A172 (cell line): Measurements from ENCODE around the gene ID2. TPM values are rescaled to one million over a fixed set of nuclear protein-coding genes. Genes with fewer than 3 reads are reported as not detected.
A peak's percentile ranks its signal among the peaks of the same experiment; 100 is the strongest.

ENCODE experiments used
- DNase-seq: peaks from one replicate; pipeline ENCODE4 v3.0.0-alpha.2; 2015; ENCODE audit warnings: low spot score
- total RNA-seq: library from RNA; depleted of rRNA; stranded (reverse); fragments of >200 nt; shearing (Covaris generic); gene quantifications from 2 replicates; pipeline ENCODE4 v1.2.3, GENCODE V29; 2014; rRNA removed

The ID2 gene
- total RNA-seq: 63.8 and 98.8 TPM in 2 replicates

DNA sequence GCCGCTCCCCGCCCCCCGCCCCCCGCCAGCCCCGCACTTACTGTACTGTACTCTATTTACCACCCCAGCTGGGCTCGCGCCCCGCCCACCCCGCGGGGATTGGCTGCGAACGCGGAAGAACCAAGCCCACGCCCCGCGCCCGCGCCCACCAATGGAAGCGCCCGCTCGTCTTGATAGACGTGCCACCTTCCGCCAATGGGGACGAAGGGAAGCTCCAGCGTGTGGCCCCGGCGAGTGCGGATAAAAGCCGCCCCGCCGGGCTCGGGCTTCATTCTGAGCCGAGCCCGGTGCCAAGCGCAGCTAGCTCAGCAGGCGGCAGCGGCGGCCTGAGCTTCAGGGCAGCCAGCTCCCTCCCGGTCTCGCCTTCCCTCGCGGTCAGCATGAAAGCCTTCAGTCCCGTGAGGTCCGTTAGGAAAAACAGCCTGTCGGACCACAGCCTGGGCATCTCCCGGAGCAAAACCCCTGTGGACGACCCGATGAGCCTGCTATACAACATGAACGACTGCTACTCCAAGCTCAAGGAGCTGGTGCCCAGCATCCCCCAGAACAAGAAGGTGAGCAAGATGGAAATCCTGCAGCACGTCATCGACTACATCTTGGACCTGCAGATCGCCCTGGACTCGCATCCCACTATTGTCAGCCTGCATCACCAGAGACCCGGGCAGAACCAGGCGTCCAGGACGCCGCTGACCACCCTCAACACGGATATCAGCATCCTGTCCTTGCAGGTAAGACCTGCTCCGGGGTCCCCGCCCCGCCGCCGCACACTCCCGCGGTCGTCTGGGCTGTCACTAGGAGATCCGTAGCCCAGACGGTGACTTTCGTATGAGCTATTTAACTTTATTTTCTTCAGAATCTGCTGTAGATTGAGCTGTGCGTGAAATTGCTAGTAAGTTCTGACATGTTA is at the start of gene ID2:
Gene ID2 (plus strand): TSS at position 271 of the 907 bp plus-strand sequence. CDS start 110 bp downstream, at position 381.
- peak; percentile 96 for DNase-seq

DNA sequence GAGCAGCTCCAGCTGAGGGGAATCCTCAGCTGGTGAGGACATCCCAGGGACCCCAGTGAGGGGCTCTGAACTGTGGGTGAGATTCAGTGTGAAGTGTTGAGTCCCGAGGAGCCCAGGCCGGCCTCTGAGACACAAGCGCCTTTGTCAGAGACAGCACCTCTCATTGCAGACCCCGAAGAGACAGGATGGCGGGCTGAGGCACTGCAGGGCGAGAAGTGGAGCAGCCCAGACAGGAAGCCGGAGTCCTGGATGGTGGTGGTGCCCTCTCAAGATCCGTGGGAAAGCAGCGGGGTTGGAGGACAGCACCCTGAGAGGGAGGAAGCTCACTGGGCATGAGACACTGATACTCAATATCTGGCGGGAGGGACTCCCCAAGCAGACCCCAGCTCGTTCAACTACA is 49.1 kb upstream of the ID2 start:
- no peak for DNase-seq

- no peak for DNase-seq
Measured at GRCh38 chr2:8633186-8633734, 48.6 kb upstream of the ID2 start.

DNA sequence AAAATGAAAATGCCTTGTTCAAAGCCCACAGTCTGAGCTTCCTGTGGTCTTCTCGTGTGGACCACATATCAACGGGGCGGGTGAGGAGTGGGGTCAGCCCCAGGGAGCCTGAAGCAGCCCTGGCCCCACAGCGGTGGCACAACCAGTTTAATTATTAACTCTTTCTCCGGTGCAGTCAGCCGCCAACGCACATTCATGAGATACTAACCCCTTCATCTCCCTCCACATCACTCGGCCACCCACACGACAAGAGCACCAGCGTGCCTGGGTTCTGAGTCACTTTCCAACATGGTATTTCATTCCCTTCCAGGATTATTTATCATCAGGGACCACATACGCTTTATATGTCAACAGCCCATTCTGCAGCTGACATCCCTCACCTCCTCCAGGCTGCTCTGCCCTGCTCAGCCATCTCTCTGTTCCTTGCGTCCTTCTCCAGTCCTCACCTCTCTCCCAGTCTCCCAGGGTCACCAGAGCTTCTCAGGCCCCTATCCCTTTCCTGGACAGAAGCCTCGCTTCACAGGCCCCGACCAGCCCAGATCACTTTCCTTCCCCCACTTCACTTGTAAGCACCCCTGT is 48.0 kb upstream of the ID2 start:
- DNase-seq: peak; percentile 90

DNA sequence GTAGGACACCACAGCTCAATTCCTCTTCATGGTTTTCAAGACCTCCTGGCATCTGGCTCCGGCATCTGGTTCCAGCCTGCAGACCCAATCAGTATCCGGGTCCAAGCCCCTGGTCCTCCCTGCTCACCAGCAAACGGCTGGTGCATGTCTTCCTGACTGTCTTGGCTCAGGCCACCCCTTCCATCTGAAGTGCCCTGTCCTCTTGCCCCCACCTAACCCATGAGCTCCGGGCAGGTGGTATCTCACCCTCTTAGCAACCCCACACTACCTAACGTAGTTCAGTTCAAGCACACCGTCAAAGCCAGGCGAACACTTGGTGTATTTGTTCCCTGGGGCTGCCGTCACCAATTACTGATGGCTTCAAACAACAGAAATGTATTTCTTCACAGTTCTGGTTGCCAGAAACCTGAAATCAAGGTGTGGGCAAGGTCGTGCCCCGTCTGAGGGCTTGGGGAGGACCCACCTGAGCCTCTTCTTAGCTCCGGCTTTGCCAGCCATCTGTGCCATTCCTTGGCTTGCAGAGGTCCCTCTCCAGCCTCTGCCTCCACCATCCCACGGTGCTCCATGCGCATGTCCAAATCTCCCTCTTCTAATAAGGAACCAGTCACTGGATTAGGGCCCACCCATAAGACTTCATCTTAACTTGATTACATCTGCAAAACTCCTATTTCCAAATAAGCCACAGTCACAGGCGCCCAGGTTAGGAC is 47.2 kb upstream of the ID2 start:
- no peak for DNase-seq

GRCh38 chr2:8636041-8636491 is 45.8 kb upstream of the ID2 start:
- no peak for DNase-seq

DNA sequence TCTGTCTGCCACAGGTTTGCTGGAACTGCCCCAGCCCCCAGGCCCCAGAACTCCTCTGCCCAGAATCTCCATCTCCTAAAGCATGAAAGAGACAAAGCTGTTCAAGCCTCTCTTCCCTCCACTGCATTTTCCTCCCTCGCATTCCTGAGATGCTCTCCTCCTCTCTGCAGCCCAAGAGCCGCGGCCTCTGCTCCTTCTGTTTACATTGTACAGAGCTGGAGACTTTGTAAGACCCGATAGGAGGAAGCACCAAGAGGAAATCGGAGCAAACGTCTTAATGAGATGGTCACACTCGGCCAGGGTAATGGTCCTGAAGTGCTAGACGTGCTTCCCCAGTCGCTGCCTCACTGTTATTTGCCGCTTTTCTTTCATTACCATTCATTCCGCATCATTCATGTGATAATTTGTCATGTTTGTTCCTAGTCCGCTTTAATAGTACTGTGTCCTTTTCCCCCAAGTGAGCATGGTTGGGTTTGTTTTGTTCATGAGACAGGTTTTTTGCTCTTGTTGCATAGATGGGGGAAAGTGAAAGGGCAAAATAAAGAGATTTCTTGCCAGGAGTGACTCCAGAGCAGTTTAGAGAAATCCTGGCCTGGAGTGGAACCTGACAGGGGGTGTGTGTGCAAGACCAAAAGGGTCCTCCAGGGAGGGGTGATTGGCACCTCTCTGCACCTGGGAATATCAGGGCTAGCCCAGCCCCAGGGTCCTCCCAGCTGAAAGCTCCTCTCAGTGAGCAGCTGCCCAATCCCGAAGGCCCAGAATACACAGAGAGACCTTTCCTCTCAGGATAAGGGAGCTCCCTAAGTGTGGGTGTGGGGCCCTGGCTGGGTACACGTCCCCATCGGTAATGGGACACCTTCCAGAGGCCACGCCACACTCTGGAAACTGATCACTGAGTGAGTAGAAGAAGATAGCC is 44.9 kb upstream of the ID2 start:
- DNase-seq: no peak

DNA sequence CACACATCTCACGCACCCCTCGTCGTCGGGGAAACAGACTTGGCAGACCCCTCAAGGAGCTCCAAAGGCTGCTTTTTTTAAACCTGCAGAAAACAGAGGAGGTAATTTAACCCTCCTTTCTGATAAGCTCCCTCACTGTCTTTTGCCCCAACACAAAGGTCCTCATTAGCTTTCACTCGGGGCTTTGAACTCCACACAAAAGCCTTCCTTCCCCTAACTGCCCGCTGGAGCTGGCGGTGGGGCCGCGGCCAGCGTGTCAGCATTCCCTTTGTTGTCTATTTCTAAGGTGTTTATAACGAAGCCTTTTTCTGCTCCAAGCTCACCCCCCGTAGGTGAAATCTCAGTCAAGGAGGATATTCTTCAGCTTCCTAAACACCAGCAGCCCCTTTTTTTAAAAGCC is 43.5 kb upstream of the ID2 start:
- no peak for DNase-seq

DNA sequence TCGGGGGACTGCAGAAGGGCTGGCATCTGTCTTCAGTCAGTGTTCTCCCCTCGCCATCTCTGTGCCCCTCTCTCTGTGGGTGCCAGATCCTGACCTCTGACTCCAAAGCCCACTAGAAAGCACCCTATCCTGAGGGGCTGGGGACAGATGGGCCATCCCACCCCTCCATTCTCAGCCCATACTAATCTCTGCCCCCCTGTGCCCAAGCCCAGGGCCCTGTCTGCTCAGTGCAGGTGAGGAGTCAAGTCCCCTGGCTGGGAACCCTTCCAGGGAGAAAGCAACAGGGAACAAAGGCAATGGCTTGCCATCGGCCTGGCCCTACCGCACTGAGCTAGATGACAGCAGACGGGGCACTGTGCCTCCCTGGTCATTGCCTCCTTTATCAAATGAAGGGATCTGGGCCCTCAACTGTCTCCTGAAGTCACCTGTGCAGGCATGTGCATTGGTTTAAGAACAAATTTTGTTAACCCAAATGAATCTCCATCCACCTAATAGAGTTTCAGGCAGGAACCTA is 42.7 kb upstream of the ID2 start:
- DNase-seq: no peak

- DNase-seq: no peak
Measured at GRCh38 chr2:8640498-8640897, 41.4 kb upstream of the ID2 start.

GRCh38 chr2:8641301-8641965 is 40.4 kb upstream of the ID2 start:
- DNase-seq: no peak

DNA sequence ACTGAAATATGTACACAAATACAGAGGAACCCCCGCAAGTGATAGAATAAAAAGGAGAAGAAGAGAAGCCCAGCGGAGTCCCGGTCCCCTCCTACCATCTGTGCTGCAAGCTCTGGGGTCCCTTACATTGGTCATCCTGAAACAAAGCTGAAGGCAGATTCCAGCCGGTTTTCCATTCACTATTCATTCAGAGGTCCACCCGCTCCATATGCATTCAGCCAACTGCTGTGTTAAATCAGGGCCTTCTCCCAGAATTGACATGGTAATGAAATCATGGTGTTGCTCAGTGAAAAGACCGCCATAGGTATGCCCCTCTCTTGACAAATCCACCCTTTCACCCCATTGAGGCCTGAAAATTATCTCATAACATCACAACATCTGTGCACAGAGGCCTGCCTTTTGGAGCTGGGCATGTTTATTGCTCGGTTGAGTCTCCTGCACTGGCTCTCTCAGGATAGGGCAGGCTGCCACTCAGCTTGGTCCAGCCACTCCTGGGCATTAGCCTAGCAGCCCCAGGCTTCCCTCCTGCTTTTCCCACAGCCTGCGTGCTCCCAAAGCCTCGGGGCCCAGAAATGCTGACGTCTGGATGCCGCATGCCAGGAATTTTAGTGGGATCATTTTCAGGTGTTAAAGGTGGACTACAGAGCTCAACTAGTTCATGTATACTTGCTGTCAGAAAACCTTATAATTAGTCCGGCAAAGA is 39.3 kb upstream of the ID2 start:
- DNase-seq: no peak

DNA sequence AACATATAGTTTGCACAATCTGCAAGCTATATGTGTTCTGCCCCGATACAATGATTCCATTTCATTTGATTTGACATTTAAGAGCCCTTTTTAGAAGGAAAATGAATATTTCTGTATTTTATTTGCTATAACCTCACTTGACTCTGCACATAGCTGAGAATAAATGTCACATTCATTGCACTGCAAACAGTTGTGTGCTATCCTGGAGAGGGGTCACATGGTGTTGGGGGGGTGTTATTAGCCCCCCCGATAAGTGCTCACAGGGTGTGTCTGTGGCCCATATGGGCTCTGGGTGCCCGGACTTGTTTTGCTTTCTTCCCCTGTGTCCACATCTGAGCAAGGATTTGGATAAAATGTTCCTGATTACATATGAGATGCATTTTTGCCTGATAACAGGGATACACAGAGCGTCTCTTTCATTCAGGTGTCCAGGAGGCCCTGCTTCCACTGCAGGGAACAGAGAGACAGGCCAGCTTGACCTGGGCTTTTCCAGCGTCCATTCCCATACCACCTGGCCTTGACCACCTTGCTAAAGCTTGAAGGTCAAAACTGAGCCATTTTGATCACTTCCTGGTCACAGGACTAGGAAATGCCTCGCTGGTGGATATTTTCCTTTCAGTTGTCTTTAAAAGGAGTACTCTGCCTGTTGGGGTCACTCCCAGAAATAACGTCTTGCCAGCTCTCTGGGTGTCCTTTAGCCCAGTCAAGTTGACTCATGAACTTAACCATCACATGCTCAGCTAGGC is 38.4 kb upstream of the ID2 start:
- no peak for DNase-seq

- no peak for DNase-seq
Measured at GRCh38 chr2:8643996-8644356, 37.9 kb upstream of the ID2 start.

GRCh38 chr2:8644605-8645175 is 37.2 kb upstream of the ID2 start:
- no peak for DNase-seq

GRCh38 chr2:8645176-8645831 is 36.6 kb upstream of the ID2 start:
- DNase-seq: no peak

DNA sequence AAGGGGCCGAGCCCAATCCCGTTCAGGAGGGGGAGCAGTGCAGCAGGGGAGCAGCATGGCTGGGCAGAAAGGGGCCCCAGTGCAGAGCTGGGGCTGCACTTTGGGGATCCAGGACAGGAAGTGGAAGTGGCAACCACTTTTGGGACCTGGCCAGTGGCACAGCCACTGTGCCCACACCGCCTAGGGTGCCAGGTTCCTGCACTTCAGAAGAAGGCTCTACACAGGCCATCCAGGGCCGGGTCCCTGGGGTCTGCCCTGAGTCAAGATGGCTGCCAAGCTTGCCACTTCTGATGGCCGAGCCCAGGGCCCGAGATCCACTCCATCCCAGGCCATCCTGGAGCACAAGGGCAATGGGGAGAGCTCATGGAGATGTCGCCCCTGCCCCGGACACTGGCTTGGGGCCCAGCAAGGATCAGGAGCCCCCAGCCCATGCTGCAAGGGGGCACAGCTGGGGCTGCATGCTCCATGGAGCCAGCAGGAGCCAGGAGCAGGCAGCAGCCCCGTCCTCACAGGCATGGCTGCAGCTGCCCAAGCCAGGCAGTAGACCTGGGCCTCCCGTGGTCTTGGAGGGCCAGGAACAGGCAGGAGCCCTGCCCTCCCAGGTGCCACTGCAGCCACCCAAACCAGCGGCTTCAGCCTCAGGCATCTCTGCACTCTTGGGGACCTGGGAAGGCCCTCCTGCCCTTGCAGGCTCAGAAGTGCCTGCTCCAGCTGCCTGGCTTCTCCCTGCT is 35.0 kb upstream of the ID2 start:
- no peak for DNase-seq

DNA sequence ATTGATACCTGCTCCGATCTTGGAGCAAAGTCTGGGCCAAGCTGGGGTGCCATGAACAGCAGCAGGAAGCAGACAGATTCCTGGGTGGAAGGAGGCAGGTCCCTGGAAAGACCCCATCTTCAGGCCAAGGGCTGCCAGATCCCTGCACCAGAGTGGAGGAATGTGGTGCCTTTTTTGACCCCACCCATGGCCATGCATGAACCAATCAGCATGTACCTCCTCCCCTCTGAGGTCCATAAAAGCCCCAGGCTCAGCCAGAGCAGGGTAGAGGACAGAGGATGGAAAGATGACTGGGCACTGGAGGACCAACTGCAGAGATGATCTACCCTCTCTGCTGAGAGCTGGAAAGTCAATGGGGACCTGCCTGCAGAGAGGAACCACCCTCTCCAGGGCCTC is 34.4 kb upstream of the ID2 start:
- no peak for DNase-seq
